Head of caudate nucleus (tissue), 42 donors: ENCODE measurements around the gene TBC1D4.
"Not testable (repeated sequence)": the region's sequence is repeated elsewhere in the genome, so short reads cannot be mapped to it uniquely, and the experiment has no call there.

Experiments used
- DNase-seq, 42 donors: peaks; one replicate each; pipeline versions ENCODE4 v3.0.0 to v3.0.0-alpha.2; 2020 to 2021; ENCODE audit warnings: mixed read lengths in 7 of 42
- intact Hi-C: fragments of 100-400 bp; cut with DNase I; formaldehyde crosslinking; loops from one replicate; pipeline ENCODE4 v1.15.0; 2022

TBC1D4 gene

DNA sequence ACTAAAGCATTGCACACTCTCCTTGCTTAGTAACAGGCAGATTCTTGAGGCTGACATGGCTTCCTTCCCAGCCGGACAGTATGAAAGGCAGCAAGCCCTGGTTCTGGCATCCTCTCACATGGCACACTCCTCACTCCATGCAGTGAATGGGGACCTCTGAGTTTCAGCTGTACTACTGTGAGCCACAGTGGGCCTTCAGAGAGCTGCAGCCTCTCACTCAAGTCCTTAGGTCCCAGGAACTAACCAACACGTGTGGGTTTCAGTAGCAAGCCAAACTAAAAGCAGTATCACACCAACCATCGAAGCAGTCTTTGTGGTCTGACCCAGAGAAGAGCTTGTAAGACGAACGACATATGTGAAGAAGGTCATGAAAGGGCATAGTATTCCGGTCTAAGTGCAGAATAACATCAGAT is 128.2 kb downstream of the TBC1D4 start:
- intact Hi-C loops, result no loop called here
- DNase-seq, result no peak

DNA sequence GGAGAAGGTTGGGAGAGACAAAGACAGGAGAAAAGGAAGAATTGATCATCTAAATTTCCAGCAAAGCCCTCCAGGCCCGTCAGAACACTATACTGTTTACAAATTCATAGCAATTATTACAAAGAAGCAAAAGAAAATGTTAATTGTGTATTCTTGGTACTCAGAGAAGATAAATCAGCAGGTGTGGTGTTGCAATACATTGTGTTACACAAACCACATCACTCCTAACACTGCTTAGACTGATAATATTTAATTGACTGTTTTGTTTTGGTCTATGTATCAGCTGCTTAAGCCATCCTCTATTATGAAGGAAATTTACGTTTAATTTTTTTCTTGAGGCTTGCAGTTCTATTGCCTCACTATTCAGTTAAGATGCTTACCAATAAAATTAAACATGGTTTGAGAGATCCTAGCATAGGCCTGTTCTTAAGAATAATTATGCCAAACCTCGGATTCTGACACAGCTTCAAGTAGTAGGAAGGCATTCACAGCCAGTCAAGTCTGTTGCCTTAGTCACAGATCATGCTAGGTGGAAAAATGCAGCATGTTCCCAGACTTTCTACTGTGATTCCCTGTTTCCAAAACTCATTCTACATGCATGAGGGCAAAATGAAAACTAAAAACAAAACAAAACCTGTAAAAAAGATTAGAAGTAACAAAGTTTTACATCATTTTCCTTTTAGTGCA is 129.2 kb downstream of the TBC1D4 start:
- intact Hi-C loops, result no loop called here
- DNase-seq, result no peak

DNA sequence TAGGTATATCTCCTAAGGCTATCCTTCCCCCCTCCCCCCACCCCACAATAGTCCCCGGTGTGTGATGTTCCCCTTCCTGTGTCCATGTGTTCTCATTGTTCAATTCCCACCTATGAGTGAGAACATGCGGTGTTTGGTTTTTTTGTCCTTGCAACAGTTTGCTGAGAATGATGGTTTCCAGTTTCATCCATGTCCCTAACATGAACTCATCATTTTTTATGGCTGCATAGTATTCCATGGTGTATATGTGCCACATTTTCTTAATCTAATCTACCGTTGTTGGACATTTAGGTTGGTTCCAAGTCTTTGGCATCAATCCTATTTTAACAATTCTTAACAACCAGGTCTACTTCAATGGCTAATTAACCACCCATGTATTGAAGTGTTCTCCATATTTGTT is 130.4 kb downstream of the TBC1D4 start:
- DNase-seq, intact Hi-C loops: not testable (repeated sequence)

DNA sequence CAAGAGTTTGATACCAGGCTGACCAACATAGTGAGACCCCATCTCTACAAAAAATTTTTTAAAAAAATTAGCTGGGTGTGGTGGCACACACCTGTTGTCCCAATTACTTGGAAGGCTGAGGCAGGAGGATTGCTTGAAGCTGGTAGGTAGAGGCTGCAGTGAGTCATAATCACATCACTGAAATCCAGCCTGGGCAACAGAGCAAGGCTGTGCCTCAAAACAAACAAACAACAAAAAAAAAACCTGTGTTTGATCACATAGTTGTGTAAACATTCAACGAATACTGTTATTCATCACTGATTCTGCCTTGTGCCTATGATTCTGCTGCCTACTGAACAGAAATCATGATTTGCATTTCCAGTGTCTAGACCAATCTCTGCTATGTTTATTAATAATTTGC is 134.0 kb downstream of the TBC1D4 start:
- DNase-seq, result no peak
- intact Hi-C loops, result no loop called here

DNA sequence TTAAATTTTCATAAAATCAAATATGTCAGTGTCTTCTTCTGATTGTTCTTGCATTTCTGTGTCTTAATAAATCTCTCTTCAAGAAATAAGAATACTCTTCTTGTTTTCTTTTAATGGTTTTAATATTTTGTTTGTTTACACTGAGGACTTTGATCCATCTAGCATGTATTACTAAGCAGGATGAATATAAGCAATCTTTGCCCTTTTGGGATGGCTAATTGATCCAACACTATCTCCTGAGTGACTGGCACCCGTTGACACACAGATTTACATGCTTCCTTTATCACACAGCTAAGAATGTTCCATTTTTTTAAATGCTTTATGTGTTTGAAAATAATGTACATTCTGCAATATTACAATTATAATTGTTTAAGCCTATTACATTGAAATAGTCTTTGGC is 134.5 kb downstream of the TBC1D4 start:
- no peak for DNase-seq
- intact Hi-C loops, result no loop called here

DNA sequence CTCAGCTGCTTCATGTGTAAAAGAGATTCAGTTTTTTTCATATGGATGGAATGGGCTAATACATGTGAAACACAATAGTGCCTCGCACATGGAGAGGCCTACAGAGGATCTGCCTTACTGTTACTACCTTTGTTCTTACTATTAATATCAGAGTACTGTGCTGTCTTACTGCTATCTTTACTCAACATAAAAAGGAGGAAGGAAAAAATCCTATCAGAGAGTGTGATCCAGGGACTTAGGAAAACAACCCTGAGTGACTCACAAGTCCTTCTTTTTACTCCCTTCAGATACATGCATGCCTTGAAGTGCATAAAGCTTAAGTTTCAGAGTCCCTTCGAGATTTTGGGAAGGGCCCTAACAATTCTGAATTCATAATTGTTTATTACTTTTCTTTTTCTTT is 136.8 kb downstream of the TBC1D4 start:
- no peak for DNase-seq
- intact Hi-C loops, result no loop called here

DNA sequence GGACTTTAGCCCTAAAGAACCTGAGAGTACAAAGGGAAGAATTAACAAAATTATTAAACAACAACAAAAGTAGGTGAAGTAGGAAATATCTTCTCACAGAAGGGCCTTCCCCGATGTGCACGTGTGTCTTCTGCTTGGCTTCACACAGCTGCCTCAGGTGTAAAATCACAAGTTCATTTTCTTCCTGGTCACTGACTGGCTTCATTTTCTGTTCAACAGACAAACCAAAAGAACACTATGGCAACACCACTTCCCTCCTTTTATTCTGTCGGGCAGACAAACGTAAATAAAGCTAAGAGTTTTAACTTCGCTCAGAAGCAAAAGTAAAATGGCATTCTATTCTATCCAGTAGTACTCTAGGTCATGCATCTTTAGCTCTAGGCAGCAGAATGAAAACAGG is 140.9 kb downstream of the TBC1D4 start:
- intact Hi-C loops, result no loop called here
- no peak for DNase-seq

DNA sequence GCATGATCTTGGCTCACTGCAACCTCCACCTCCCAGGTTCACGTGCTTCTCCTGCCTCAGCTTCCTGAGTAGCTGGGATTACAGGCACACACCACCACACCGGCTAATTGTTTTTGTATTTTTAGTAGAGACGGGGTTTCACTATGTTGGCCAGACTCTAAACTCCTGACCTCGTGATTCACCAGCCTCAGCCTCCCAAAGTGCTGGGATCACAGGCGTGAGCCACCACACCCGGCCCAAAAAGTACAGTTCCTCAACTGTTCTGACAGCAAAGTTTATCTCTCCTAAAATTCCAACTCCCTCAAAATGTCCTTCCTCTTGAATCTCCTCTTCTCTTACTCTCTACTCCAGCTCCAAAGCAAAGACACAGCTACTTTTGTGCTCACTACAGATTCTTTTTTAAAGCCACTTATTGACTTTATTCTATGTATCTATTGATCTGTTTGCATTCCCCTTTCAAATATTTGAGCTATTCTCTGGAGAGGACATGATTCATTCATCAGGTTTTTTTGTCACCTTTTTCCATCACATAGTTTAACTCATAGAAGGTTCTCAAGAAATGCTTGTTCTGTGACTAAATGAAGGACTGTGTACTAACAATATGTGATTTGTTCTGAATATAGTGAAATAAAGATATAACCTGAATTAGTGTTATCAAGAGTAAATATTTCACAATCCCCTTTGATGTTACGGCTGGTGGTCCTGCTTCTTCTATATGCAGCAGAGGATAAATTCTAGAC is 142.2 kb downstream of the TBC1D4 start:
- intact Hi-C loops, result no loop called here
- no peak for DNase-seq

DNA sequence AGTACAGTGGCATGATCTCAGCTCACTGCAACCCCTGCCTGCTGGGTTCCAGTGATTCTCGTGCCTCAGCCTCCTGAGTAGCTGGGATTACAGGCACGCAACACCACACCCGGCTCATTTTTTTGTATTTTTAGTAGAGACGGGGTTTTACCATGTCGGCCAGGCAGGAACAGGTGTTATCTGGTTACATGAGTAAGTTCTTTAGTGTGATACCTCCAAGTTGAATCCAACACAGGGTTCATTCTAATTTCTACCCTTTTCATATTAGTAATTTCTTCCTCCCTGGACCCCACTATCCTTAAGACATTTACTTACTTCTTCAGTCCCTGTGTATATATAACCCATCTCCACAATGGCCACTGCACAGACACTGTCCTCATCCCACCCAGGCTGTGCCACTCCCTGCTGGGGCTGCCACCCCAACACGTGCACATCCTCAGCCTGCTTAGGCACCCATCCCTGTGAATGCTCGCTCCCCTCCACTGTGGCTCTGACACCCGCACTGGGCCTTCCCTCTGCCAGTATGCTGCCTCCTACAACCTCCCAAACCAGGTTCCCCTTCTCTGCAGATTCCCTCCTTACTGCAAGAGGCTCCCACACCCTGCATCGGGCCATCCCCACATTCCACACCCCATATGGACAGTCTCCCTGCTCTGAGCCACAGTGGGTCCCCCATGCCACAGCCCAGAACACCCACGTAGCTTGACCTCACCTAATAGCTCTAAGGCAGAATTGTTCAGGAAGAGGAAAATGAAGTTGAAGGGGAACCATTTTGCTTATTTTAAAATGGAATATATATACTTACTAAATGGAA is 147.1 kb downstream of the TBC1D4 start:
- intact Hi-C loops, result no loop called here
- DNase-seq, result no peak

DNA sequence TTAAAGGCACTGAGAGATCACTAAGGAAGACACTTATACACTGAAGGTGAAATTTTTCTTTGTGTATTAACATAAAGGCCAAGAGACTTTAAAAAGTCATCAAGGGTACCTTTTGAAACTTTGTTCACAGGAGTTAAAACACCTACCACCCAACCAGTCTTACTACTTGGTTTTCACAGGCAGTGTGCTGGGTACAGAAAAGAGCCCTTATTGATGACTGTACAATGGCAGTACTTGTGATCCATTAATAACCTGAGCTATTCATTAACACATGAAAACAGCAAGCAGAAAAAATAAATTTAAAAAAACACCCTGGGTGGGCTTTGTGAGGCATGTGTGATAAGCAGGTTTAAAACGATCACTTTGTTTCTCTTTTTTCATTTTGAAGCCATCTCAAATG is 148.9 kb downstream of the TBC1D4 start:
- intact Hi-C loops, result no loop called here

DNA sequence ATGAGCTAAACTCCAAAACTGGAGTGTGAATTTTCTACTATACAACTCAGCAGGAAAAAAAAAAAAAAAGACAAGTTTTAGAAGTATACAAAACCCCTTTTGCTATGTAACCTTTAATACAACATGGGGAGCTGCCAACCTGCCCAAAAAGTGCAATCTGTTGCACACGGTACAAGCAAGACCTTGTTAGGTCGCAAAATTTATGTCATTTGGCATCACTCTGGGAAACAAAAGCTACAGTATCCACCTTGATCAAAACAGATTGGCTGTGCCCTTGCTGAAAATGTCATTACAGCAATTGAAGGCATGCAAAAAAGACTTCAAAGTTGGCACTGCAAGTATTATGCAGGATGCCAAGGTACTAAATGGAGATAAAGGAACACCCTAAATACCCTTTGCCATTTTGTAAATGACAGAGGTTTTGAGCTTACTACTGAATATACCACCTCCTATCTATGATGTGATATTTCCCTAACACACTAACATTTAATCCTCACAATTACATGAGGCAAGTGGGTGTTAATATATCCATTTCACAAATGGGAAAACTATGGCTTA is 150.1 kb downstream of the TBC1D4 start:
- DNase-seq, result no peak
- intact Hi-C loops, result no loop called here

More for the DNA sequence above, 148.9 kb downstream of the TBC1D4 start:
- no peak for DNase-seq

DNA sequence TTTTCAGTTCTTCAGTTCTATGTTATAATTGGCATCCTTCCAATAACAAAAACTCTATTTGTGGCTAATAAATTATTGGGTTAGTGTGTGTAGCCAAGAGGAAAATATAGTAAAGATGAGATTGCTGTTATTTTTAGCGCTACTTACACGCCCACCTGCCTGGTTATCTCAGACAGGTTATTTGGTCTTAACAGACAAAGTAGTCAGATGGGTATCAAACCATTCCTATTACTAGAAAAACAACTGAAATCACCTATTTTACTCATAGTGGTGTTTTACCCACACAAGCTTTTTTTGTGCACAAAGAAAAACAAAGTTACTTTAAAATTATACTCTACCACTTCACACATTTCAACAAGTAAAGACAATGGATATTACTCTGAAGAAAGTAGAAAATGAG is 151.2 kb downstream of the TBC1D4 start:
- DNase-seq, result no peak
- intact Hi-C loops, result no loop called here

DNA sequence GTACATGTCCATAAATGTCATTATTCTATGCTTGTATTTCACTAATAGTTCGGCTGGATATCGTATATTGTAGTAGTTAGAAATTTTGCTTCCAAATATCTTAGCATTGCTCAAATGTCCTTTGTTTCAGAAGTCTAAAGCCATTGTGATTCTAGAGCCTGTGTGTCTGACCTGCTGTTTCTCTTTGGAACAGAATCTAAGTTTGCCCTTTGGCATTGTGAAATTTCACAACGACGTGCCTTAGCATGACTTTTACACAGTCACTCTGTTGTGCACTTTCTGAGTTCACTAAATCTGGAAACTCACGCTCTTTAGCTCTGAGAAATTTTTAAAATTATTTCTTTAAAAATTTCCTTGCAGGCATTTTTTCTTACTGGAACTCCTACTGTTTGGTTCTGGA is 152.2 kb downstream of the TBC1D4 start:
- DNase-seq, result no peak
- intact Hi-C loops, result no loop called here

DNA sequence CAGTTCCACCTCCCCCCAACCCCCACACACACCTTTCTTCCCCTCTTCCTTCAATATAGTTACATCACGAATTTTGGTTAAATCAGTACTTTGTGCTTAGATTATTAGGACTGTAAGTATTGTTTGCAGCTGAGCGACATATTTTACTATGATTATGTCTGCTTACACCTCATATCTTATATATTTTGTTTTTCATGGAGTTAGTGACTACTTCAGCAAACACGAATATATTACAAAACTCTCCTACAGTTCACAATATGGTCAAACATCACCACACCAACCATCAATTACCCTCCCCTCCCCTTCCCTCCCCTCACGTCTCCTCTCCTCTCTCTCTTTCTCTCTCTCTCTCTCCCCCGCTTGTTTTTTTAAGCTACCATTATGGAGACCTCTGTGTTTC is 152.9 kb downstream of the TBC1D4 start:
- intact Hi-C loops, result no loop called here
- DNase-seq, result no peak

DNA sequence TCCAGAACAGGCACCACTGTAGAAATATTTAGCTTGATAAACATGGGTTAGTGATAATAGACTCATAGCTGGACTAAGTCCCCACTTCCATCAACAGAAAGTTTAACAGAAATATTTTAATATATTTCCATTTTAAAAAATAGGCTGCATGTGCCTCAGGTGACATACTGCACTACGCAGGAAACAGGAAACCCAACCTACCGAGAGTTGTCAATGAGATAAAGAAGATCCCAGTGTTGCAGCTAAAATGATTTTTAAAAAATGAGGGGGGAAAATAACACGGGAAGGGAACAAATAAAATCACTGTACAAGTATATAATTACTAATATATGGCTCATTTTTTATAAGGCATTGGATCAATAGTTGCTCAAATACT is 154.8 kb downstream of the TBC1D4 start:
- intact Hi-C loops, result no loop called here
- no peak for DNase-seq

DNA sequence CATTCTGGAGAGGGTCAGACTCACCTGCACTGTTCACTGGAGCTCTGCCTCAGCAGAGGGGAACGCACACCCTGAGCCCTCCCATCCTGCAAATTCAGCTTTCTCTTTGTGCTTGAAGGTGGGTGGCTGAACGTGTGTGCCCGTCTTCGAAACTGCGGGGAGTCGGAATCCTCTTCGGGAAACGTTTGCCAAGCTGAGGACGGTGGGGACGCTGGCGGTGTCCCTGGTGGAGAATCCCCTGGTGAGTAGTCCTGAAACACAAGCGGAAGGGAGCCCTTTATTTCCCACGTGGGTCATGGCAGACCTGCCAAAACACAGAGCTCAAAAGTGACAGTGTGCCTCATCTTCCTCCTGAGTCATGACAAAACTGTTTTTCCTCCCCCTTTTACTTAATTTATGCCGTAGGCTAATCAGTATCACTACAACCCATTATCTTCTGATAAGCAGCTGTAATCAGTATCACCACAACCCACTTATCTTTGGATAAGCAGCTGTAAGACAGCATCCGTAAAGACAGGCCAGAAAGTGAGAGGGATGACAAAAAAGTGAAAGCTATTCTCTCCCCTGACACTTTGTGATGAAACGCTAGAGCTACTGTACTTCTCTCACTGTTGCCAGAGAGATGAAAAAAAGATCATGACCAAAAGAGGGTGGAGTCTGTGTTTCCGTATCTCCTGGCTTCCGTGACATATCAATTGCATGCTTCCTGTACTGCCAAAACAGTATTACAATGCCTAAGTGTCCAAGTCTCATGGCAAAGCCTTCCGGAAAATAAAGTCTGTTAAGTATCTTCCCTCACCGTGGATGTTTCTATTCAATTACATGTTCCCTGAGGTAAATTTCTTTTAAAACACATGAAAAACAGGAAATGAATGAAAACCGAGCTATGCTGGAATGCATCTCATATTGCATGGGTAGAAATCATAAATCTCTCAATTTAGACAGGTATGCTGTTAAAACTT is 155.5 kb downstream of the TBC1D4 start:
- intact Hi-C loops, result no loop called here
- DNase-seq, result no peak

DNA sequence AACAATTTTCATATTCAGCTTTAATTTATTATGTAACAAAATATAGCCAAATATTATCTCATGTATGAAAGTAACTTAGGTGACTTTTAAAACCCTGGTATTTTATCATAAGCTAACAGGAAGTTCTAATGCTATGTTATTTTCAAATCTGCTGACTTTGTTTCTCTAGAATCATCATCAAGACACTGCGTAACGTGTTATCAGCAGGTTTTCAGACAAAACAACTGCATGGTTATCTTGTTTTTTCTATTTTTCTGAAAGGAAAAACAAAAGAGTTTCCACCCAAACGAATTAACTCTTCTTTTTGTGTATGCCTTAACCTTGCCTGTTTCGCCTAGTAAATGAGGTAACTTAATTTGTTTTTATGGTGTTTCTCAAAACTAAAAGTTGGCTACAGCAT is 156.3 kb downstream of the TBC1D4 start:
- no peak for DNase-seq
- intact Hi-C loops, result no loop called here

DNA sequence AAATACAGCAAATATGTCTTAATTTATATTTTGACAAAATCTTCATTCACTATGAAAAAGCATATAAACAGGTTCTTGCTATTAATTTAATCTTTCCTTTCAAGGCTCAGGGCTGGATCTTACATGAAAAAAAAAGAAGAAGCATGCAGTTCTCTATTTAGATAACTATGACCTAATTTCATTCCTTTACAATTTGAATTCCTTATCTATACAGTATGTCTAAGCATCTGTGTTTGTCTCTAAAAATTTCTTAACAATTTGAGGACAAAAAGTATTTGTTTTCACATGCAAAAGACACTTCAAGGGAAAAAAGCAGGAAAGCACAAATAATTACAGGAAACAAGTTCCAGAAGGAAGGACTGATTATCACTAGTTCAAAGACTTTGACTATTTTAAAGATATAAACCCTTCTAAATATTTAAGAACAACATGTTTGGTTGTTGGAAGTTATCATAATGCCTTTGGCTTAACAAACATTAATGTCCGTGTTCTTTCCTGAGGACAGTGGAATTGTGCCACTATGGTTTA is 157.5 kb downstream of the TBC1D4 start:
- intact Hi-C loops, result no loop called here
- DNase-seq, result no peak

DNA sequence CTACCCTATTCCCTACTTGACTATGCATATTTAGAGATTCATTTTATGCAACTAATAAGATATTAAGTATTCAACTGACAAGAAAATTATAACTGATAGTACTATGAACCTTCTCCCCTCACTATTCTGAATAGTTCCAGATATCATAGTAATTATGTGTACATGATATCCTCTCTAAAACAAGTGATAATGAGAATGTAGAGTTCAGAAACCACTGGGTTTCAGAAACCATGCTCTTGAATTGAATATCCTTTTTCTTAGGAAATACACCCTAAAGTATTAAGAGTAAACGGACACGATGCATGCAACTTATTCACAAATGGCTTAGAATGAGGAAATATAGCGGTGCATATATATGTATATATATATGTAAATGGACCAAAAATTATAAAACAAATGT is 160.9 kb downstream of the TBC1D4 start:
- intact Hi-C loops, result no loop called here

More for the DNA sequence above, 160.9 kb downstream of the TBC1D4 start:
- DNase-seq, result no peak
